Activated CD4-positive, CD25-positive, alpha-beta regulatory T cell treated with anti-CD3 and anti-CD28 coated beads, Interleukin-2, amount 50 U/mL, for 24 hours (primary cell): ENCODE measurements around the gene TAF9B.
"Not testable (repeated sequence)": the region's sequence is repeated elsewhere in the genome, so short reads cannot be mapped to it uniquely, and the experiment has no call there.

Source experiments
- ATAC-seq, 2 donors: fragments of 150-1000 bp; cut with Tn5 transposase; one replicate each; pipeline ENCODE4 v1.10.0; 2021; ENCODE audit warnings: mild to moderate bottlenecking in 1 of 2, moderate library complexity in 1 of 2

TAF9B gene

GRCh38 chrX:78139160-78140123 is at the start of gene TAF9B:
Gene TAF9B (minus strand): TSS chrX:78139650. CDS start chrX:78139611, 39 bp downstream.
- peak; percentile 96 to 98 for ATAC-seq

GRCh38 chrX:78182881-78183280 is 43.4 kb upstream of the TAF9B start:
- no peak for ATAC-seq

- no peak for ATAC-seq
Observed at GRCh38 chrX:78181307-78181706, 41.9 kb upstream of the TAF9B start.

GRCh38 chrX:78168065-78168464 is 28.6 kb upstream of the TAF9B start:
- ATAC-seq: peak; percentile 61 to 68

- ATAC-seq: no peak
Observed at GRCh38 chrX:78165425-78165824, 26.0 kb upstream of the TAF9B start.

GRCh38 chrX:78163175-78163574 is 23.7 kb upstream of the TAF9B start:
- not testable (repeated sequence) for ATAC-seq

GRCh38 chrX:78160711-78161110 is 21.3 kb upstream of the TAF9B start:
- not testable (repeated sequence) for ATAC-seq

GRCh38 chrX:78157846-78158245 is 18.4 kb upstream of the TAF9B start:
- not testable (repeated sequence) for ATAC-seq

- ATAC-seq: not testable (repeated sequence)
Observed at GRCh38 chrX:78157373-78157772, 17.9 kb upstream of the TAF9B start.

- ATAC-seq: not testable (repeated sequence)
Observed at GRCh38 chrX:78147002-78147540, 7.6 kb upstream of the TAF9B start.

GRCh38 chrX:78140206-78140605 is 756 bp upstream of the TAF9B start:
- ATAC-seq: no peak

GRCh38 chrX:78133238-78133960 is 6.1 kb downstream of the TAF9B start:
- ATAC-seq: no peak

GRCh38 chrX:78131117-78131516 is 8.3 kb downstream of the TAF9B start:
- no peak for ATAC-seq

GRCh38 chrX:78130396-78130795 is 9.1 kb downstream of the TAF9B start:
- ATAC-seq: no peak

- ATAC-seq: no peak
Observed at GRCh38 chrX:78129714-78130113, 9.7 kb downstream of the TAF9B start.

- not testable (repeated sequence) for ATAC-seq
Observed at GRCh38 chrX:78125781-78126180, 13.7 kb downstream of the TAF9B start.

GRCh38 chrX:78125148-78125547 is 14.3 kb downstream of the TAF9B start:
- ATAC-seq: no peak

- no peak for ATAC-seq
Observed at GRCh38 chrX:78124307-78124706, 15.1 kb downstream of the TAF9B start.

GRCh38 chrX:78123190-78123589 is 16.3 kb downstream of the TAF9B start:
- ATAC-seq: peak; percentile 92 to 97

- no peak for ATAC-seq
Observed at GRCh38 chrX:78119521-78120227, 19.8 kb downstream of the TAF9B start.

- ATAC-seq: no peak
Observed at GRCh38 chrX:78118628-78119027, 20.8 kb downstream of the TAF9B start.

- ATAC-seq: no peak
Observed at GRCh38 chrX:78116766-78117165, 22.7 kb downstream of the TAF9B start.

- no peak for ATAC-seq
Observed at GRCh38 chrX:78116365-78116764, 23.1 kb downstream of the TAF9B start.
